SK-N-MC (cell line): ENCODE results near the gene CRAMP1.

Source experiments
- EZH2 ChIP-seq: fragments of 200-600 bp; sonication (generic); IDR thresholded peaks from one replicate; pipeline ENCODE4 v1.6.1; 2017; ENCODE audit warnings: antibody characterized with exemption
- POLR2AphosphoS5 ChIP-seq: IDR thresholded peaks from 2 replicates; pipeline ENCODE4 v1.6.1; 2012; ENCODE audit warnings: mild to moderate bottlenecking, low read depth, low read length, borderline replicate concordance

DNA sequence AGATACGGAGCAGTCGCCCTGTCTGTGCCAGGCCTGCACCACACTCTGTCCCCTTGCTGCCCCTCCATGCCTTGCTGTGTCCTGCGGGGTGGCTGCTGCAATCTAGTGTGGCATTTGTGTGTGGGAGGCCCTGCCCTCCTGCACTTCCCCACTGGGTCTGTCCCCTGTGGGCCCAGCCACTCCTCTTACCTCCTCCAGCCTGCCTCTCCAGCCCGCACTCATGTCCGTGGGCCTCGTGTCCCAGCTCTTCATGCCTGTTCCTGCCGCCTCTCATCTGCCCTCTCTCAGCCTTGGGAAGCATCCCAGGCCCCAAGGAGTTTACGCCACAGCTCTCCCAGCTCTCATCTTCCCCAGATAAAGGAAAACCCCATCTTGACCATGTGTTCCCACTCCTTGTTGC, 26.6 kb downstream of the CRAMP1 start:
- TF ChIP-seq POLR2AphosphoS5 (no peak), EZH2 (no peak)
